ENCODE data around the gene NRF1.
"Not testable (repeated sequence)": the region's sequence is repeated elsewhere in the genome, so short reads cannot be mapped to it uniquely, and the experiment has no call there.

The NRF1 gene

DNA sequence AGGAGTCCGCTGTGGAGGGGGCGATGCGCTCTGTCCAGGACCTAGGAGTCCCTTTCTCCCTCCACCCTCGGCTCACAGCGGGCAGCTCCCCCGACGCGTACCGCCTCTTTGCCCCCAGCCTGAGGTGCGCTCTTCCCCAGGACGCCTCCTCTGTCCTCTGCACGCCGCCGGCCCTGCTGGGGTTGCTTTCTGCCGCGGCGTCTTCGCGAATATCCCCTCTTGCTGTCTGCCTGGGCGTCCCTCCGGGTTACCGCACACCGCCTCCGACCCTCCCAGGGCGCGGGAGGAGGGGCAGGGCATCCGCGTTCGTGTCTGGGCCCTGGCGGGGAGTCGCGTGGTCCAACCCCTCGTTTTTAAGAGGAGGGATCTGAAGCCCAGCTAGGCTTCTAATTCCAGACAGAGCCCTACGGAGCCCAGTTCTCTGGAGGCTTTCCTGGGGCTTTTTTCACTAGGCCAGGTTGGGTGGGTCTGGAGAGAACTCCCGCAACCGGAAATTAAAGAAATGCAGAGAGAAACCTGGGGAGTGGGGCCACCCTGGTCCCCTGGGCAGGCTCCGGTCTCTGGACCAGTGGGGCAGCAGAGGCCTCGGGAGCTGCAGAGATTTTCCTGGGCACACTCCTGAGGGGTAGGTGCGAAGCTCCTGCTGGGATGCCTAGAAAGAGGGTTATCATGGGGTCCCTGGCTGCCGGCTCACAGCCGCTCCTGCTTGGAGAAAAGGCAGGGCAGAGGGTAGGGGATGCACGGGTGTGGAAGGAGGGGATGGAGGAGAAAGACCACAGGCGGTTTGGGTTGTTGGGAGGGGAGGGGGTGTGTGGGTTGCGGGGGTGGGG is 174.4 kb downstream of the NRF1 start:
- DNase-seq: no peak

DNA sequence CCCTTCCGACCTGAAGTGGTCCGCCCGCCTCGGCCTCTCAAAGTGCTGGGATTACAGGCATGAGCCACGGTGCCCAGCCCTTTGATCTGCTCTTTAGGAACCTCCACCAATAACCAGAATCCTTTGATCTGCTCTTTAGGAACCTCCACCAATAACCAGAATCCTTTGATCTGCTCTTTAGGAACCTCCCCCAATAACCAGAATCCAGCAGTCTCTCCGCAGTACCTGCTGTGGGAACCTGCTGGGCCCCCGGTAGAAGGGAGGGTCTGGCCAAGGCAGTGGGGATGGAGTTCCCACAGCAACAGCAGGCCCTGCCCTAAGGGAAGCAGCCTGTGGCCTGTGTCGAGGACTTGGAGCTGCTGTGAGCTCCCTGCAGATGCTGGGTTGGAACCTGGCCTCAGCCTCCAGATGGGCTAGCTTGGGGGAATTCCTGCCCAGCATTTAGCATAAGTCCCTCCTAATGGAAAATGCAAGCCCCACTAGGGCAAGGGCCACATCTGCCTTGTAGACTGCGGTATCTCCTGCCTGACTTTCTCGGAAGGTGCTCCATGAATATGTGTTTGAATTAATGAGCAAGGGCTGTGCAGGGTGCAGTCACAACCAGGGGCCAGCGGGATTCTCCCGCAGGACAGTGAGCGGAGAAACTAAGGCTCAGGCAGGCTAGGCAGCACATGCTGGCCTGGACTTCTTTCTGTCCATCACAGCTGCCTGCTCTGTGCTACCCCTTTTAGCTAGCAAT is 175.5 kb downstream of the NRF1 start:
- DNase-seq: no peak

DNA sequence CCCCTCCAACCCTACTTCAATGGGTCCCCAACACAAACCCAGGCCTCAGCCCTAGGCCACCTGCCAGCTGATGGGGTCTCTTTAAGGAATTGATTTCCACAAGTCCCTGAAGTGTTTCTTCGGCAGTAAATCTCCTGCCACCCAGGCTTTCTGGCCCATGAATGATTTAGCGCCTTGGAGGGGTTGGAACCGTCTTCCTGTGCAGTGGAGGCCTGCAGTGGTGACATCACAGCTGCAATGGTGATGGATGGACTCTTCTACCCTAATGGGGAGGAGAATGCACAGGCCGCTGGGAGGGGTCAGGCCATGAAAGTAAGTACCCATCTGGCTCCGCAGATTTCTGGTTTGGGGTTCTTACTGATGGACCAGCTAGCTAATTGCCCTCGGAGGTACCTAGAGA is 177.5 kb downstream of the NRF1 start:
- DNase-seq: no peak

DNA sequence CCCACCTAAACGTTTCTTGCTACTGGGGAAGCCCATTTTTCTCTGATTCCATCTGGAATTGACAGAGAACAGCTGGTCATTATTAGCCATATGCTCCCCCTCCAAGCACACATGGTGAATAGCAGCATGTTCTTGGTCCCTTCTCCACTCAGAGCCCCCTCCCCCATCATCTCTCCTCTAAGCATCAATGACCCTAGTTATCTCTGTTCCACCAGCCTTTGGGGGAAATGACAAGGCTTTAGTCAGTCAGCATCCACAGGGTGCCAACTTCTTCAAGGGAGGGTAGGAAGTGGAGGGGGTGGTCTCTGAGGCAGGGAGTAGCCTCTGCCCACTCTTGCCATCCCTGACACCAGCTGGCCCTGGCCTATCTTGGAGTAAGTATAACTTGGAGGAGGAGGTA is 178.1 kb downstream of the NRF1 start:
- no peak for DNase-seq

- DNase-seq: no peak
Observed at GRCh38 chr7:129790136-129790535, 178.6 kb downstream of the NRF1 start.

GRCh38 chr7:129792721-129793120 is 181.2 kb downstream of the NRF1 start:
- DNase-seq: no peak

DNA sequence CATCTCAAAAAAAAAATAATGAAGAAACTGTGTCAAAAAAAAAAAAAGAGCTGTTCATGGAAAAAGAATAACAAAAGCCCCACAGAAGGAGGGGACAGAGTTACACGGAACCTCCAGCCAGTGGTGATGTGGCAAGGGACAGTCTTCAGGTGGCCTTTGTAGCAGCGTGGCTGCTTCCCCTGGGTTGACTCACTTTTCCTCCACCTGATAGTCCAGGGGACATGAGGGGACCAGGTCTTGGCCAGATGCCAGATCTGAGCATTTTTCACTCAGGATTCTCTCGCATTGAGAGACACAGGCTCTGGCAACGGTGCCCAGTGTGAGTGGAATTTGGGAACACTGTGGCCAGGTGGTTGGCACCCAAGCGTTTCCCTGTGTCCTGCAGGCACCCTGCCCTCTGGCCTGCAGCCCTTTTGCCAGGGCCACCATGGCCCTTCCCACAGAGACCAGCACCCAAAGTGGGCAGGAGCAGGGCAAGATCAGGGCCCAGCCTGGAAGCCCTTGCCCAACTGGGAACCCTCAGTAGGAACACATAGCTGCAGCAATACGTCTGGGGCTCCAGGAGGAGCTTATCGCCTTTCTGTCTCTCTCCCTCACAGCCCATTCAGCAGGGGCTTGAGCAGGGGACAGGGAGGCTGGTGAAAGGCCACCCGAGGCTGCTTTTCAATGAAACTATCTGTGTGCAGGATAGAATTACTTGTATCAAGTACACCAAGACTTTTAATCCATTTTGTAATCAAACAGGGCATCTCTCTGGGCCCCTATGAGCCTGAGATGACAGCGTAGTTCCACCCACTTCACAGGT is 182.2 kb downstream of the NRF1 start:
- no peak for DNase-seq

DNA sequence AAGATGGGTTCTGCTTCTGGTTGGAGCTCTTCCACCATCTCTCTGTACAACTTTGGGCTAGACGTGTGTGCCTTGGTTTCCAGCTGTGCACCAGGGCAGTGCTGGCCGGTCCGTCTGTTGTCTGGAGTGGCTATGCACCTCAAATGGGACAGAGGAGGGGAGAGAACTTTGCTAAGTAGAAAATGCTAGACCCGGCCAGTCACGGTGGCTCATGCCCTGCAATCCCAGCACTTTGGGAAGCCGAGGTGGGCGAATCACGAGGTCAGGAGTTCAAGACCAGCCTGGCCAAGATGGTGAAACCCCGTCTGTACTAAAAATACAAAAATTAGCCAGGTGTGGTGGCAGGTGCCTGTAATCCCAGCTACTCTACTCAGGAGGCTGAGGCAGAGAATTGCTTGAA is 182.9 kb downstream of the NRF1 start:
- not testable (repeated sequence) for DNase-seq

- DNase-seq: no peak
Observed at GRCh38 chr7:129796186-129796775, 184.8 kb downstream of the NRF1 start.

- no peak for DNase-seq
Observed at GRCh38 chr7:129797214-129797789, 185.8 kb downstream of the NRF1 start.

DNA sequence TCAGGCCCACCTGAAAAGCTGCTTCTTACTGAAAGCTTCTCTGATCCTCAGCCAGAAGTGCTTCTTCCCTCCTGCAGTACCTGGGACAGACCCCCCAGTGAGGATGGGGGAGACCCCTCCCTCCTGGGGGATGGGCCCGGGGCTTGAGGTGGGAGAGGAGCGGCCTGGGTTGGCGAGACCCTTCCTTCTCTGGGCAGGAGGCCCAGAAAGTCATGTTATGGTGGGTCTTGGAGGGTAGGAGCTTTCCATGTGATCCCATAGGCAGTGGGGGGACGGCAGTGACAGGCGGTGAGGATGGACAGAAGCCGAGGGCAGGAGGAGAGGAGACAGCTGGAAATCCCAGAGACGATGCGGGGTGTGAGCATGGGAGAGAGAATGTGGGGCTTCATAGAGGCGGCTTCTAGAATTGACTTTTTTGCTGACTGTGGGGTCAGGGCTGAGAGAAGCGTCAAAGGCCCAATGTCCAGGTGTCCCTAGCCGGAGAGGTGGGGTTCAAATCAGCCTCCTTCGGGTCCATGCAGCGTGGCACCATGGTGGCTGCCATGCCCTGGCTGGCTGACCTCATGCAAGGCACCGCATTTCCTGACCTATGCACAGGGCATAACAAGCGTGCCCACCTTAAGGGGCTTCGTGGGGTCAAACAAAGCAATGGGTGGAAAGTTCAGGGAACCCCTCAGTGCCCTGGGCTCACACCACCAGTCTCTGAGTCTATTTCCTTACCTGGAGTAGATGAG is 187.3 kb downstream of the NRF1 start:
- DNase-seq: no peak

- no peak for DNase-seq
Observed at GRCh38 chr7:129799350-129799955, 187.9 kb downstream of the NRF1 start.

DNA sequence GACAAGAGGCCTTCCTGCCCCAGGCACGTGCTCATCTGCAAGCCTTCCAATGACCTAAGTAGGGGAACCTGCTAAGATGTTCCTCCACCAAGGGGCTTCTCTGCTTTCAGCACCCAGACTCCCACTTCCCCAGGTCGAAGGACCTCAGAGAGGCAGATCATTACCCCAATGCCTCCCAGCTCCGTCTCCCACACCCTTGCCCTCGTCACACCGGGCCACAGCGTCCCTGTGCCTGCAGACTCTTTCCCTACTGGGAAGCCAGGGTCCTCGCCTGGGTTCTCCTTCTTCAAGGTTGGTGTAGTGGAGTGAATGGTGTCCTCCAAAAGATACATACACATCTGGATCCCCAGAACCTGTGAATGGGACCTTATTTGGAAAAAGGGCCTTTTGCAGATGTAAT is 189.4 kb downstream of the NRF1 start:
- no peak for DNase-seq

GRCh38 chr7:129801882-129802281 is 190.4 kb downstream of the NRF1 start:
- DNase-seq: no peak

DNA sequence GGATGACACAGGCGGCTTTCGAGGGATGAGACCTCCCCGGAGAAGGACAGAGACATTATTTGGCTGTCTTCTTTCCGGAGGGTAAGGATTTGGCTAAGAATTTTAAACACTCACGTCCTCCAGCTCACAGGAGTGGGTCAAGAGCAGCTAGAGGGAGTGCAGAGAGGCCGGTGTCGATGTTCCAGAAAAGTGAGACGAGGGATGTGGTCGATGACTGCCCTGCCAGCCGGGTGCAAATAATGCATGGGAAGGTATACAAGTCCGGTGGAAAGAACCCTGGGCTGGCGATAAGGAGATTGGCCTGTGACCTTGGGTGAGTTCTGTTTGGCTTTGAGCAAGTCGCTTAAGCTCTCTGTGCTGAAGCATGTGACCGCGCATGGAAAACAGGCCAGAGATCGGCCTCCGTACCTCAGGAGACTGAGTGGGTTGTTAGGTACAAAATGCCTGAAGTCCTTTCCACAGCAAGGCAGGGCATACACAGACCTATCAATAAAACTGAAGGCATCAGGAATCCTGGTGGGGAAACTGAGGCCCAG is 192.1 kb downstream of the NRF1 start:
- DNase-seq: no peak

- no peak for DNase-seq
Observed at GRCh38 chr7:129804111-129804889, 192.8 kb downstream of the NRF1 start.

DNA sequence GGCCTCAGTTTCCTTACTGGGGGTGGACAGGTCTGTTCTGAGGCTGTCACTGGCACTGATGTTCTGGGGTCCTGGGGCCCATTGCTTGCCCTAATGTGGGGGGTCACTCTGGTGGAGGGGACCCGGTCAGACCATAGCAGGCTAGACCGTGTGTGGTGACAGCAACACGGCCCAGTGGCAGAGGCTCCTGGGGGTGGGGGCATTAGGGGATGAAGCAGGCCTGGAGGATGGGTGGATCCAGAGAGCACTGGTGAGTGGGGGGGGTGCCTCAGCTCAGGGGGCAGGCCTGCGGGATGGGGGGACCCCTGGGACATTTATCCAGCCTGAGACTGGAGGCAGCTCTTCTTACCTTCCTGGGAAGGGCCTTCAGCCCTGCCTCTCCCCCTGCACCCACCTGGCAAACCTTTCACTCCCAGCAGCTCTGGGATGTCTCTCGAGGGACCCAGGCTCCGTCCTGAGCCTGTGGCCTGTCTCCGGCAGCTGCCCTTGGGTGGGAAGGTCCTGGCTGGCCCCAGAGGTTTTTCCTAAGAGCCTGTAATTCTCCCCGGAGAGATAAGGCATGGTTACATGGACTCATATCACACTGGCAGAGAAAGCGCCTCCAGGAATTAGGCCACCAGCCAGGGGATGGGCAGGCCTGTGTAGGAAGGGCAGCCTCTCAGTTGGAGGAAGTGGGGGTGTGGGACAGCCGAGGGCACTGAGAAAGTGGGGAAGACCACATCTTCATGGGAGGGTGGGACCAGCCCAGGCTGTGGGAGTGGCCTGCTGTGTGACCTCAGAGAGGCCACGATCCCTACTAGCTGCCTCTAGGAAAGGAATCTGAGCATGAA is 193.6 kb downstream of the NRF1 start:
- no peak for DNase-seq

Data from NCI-H1048 (cell line).